Parathyroid adenoma (tissue), 2 donors: ENCODE results near the gene TANK.

ENCODE experiments used
- H2AFZ ChIP-seq: fragments of 300-600 bp; sonication (generic); one replicate; pipeline ENCODE4 v1.7.0; 2017; ENCODE audit warnings: antibody characterized with exemption, mild to moderate bottlenecking
- H3K27ac ChIP-seq: fragments of 300-600 bp; sonication (generic); one replicate; pipeline ENCODE4 v1.7.0; 2017
- H3K27me3 ChIP-seq: fragments of 300-600 bp; sonication (generic); one replicate; pipeline ENCODE4 v1.7.0; 2017; ENCODE audit warnings: low read length; ENCODE audit not compliant: control insufficient read depth, insufficient read depth
- H3K36me3 ChIP-seq: fragments of 300-600 bp; sonication (generic); one replicate; pipeline ENCODE4 v1.7.0; 2017; ENCODE audit warnings: low read length; ENCODE audit not compliant: control insufficient read depth, insufficient read depth
- H3K4me1 ChIP-seq: fragments of 300-600 bp; sonication (generic); one replicate; pipeline ENCODE4 v1.7.0; 2017; ENCODE audit warnings: control low read depth
- H3K4me2 ChIP-seq: fragments of 300-600 bp; sonication (generic); one replicate; pipeline ENCODE4 v1.7.0; 2017; ENCODE audit warnings: low read length
- H3K4me3 ChIP-seq: fragments of 300-600 bp; sonication (generic); one replicate; pipeline ENCODE4 v1.7.0; 2017; ENCODE audit warnings: low read depth, low read length
- H3K79me2 ChIP-seq: fragments of 300-600 bp; sonication (generic); one replicate; pipeline ENCODE4 v1.7.0; 2017; ENCODE audit warnings: control low read depth
- H3K9ac ChIP-seq: fragments of 300-600 bp; sonication (generic); one replicate; pipeline ENCODE4 v1.7.0; 2017; ENCODE audit warnings: mild to moderate bottlenecking
- H3K9me3 ChIP-seq: fragments of 300-600 bp; sonication (generic); one replicate; pipeline ENCODE4 v1.7.0; 2017; ENCODE audit warnings: low read length; ENCODE audit not compliant: control insufficient read depth
- CTCF ChIP-seq: fragments of 300-600 bp; sonication (generic); IDR thresholded peaks from one replicate; pipeline ENCODE4 v1.7.0; 2017; ENCODE audit warnings: antibody characterized with exemption, mild to moderate bottlenecking
- donor health status: primary hyperparathyroidism.

Gene TANK

GRCh38 chr2:161230959-161231358, 70.7 kb downstream of the TANK start:
- TF ChIP-seq CTCF = no peak
- Histone ChIP-seq H3K36me3 (peaks cover 3% of the 10 kb centered on the region), H2AFZ (no peak overlapping the region), H3K9ac (no peak overlapping the region), H3K27ac (no peak overlapping the region), H3K4me1 (peaks cover 5% of the 10 kb centered on the region), H3K4me2 (no peak overlapping the region), H3K27me3 (no peaks in the 10 kb centered on the region), H3K4me3 (no peak overlapping the region), H3K9me3 (no peaks in the 10 kb centered on the region), H3K79me2 (no peaks in the 10 kb centered on the region)

- no peak overlapping the region for H3K4me2 ChIP-seq
- H3K27ac ChIP-seq = no peak overlapping the region
- no peaks in the 10 kb centered on the region for H3K27me3 ChIP-seq
- H3K9ac ChIP-seq = no peak overlapping the region
- peaks cover 17% of the 10 kb centered on the region for H3K4me1 ChIP-seq
- TF ChIP-seq CTCF = no peak
- no peak overlapping the region for H3K4me3 ChIP-seq
- no peaks in the 10 kb centered on the region for H3K9me3 ChIP-seq
- no peak overlapping the region for H2AFZ ChIP-seq
- H3K36me3 ChIP-seq = peaks cover 3% of the 10 kb centered on the region
- no peaks in the 10 kb centered on the region for H3K79me2 ChIP-seq
These were observed 72.3 kb downstream of the TANK start for GRCh38 chr2:161232571-161232970.

GRCh38 chr2:161233858-161234431, 73.7 kb downstream of the TANK start:
- H3K27me3 ChIP-seq = no peaks in the 10 kb centered on the region
- H3K4me1 ChIP-seq = peaks cover 17% of the 10 kb centered on the region
- H3K4me3 ChIP-seq = no peak overlapping the region
- no peak overlapping the region for H3K9ac ChIP-seq
- H3K27ac ChIP-seq = peak overlapping the region; percentile 66
- no peaks in the 10 kb centered on the region for H3K9me3 ChIP-seq
- no peak for TF ChIP-seq CTCF
- H3K36me3 ChIP-seq = peaks cover 3% of the 10 kb centered on the region
- H3K4me2 ChIP-seq = no peak overlapping the region
- H2AFZ ChIP-seq = peak overlapping the region; percentile 43
- no peaks in the 10 kb centered on the region for H3K79me2 ChIP-seq

GRCh38 chr2:161234627-161235026, 74.4 kb downstream of the TANK start:
- peaks cover 17% of the 10 kb centered on the region for H3K4me1 ChIP-seq
- peaks cover 3% of the 10 kb centered on the region for H3K36me3 ChIP-seq
- no peaks in the 10 kb centered on the region for H3K27me3 ChIP-seq
- no peak for TF ChIP-seq CTCF
- H3K9ac ChIP-seq = no peak overlapping the region
- H3K27ac ChIP-seq = peak overlapping the region; percentile 66
- H3K79me2 ChIP-seq = no peaks in the 10 kb centered on the region
- no peak overlapping the region for H3K4me3 ChIP-seq
- no peak overlapping the region for H2AFZ ChIP-seq
- no peaks in the 10 kb centered on the region for H3K9me3 ChIP-seq
- no peak overlapping the region for H3K4me2 ChIP-seq
